GM19351 (cell line): ENCODE data around the gene SPAG7.
A peak's percentile ranks its signal among the peaks of the same experiment; 100 is the strongest.

Experiments used
- ATAC-seq: cut with Tn5 transposase; IDR thresholded peaks from one replicate; pipeline ENCODE4 v1.9.1; 2021; ENCODE audit warnings: mild to moderate bottlenecking, moderate library complexity; ENCODE audit not compliant: unreplicated experiment

Gene SPAG7

GRCh38 chr17:4978726-4979125, 11.1 kb upstream of the SPAG7 start:
- ATAC-seq = no peak

- ATAC-seq = no peak
Observed at GRCh38 chr17:4974115-4974670, 6.6 kb upstream of the SPAG7 start.

GRCh38 chr17:4973256-4974114, 5.9 kb upstream of the SPAG7 start:
- ATAC-seq = no peak

- ATAC-seq = no peak
Observed at GRCh38 chr17:4972752-4973151, 5.1 kb upstream of the SPAG7 start.

GRCh38 chr17:4972322-4972721, 4.7 kb upstream of the SPAG7 start:
- no peak for ATAC-seq

- no peak for ATAC-seq
Observed at GRCh38 chr17:4971826-4972225, 4.2 kb upstream of the SPAG7 start.

GRCh38 chr17:4970273-4970672, 2.7 kb upstream of the SPAG7 start:
- no peak for ATAC-seq

- no peak for ATAC-seq
Observed at GRCh38 chr17:4969551-4970173, 2.0 kb upstream of the SPAG7 start.

- ATAC-seq = no peak
Observed at GRCh38 chr17:4969047-4969550, 1.5 kb upstream of the SPAG7 start.

GRCh38 chr17:4968486-4969046, 949 bp upstream of the SPAG7 start:
- no peak for ATAC-seq

GRCh38 chr17:4966844-4967538, 626 bp downstream of the SPAG7 start:
- peak; percentile 78 for ATAC-seq

GRCh38 chr17:4965311-4965986, 2.2 kb downstream of the SPAG7 start:
- ATAC-seq = no peak

GRCh38 chr17:4960279-4960922, 7.2 kb downstream of the SPAG7 start:
- no peak for ATAC-seq

- no peak for ATAC-seq
Observed at GRCh38 chr17:4959261-4959965, 8.2 kb downstream of the SPAG7 start.

- ATAC-seq = no peak
Observed at GRCh38 chr17:4958102-4958501, 9.5 kb downstream of the SPAG7 start.

- ATAC-seq = no peak
Observed at GRCh38 chr17:4956493-4957061, 11.0 kb downstream of the SPAG7 start.

GRCh38 chr17:4955091-4955490, 12.5 kb downstream of the SPAG7 start:
- no peak for ATAC-seq

GRCh38 chr17:4953451-4953961, 14.1 kb downstream of the SPAG7 start:
- ATAC-seq = no peak

GRCh38 chr17:4951486-4951885, 16.1 kb downstream of the SPAG7 start:
- no peak for ATAC-seq
